HG03095 (cell line): ENCODE results near the gene MS4A4A.
A peak's percentile ranks its signal among the peaks of the same experiment; 100 is the strongest.
"Not testable (repeated sequence)": the region's sequence is repeated elsewhere in the genome, so short reads cannot be mapped to it uniquely, and the experiment has no call there.

Experiments
- ATAC-seq: cut with Tn5 transposase; IDR thresholded peaks from one replicate; pipeline ENCODE4 v1.9.1; 2021; ENCODE audit warnings: moderate library complexity; ENCODE audit not compliant: unreplicated experiment

MS4A4A gene

GRCh38 chr11:60301178-60301577 lies 20.7 kb downstream of the MS4A4A start:
- no peak for ATAC-seq

DNA sequence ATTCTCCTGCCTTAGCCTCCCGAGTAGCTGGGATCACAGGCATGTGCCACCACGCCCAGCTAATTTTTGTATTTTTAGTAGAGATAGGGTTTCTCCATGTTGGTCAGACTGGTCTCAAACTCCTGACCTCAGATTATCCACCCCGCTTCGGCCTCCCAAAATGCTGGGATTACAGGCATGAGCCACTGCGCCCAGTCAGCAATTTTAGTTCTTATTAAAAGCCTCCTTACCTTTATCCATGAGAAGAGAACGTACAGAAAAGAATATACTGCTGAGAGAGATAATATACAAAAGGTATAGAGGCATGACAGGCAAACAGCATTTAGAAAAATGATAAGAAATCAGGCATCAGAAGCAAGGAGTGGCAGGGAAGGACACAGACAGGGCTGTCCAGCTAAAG lies 21.4 kb downstream of the MS4A4A start:
- not testable (repeated sequence) for ATAC-seq

DNA sequence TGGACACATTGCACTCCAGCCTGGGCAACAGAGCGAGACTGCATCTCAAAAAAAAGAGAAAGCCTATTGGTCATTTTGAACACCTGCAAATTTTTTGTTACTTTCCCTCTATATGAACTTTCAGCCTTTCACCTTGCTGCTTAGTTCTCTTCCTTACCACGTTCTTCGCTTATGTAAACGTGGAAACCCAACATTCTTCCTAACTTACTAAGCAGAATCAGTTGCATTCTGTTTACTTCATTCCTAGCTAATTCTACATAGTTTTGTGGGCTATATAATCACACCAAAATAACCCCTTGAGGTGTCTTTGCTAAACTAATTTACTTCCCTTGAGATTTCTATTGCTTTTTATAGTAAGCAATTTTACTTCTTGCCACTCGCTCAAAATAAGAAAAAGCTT lies 23.2 kb downstream of the MS4A4A start:
- ATAC-seq, result no peak

GRCh38 chr11:60305906-60306619 lies 25.6 kb downstream of the MS4A4A start:
- ATAC-seq, result no peak

- no peak for ATAC-seq
These were observed 27.2 kb downstream of the MS4A4A start for GRCh38 chr11:60307507-60308195.

DNA sequence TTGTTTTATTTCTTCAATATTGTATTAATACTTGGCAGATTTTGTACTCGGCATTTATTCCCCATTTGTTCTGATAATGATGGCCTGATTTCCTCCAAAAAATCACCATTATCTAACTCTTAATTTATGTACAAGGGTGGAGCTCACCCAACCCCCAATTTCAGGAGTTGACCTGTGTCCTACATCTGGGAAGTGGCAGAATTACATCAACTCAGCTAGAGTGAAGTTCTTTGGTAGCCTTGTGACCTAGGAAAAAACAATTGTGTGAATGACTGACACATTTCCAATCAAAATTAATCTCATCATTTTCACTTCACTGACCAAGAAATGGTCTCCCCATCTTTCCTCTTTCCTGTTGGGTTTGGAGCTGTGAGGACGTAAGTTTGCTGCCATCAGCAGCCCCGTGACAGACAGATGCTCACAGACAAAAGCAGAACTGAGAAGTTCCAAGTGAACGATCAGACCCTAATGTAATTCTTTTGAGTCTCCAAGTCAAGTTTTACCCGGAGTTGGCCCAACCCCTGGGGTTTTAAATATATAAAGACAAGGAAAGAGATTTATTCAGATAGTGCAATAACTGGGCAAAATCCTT lies 30.0 kb downstream of the MS4A4A start:
- peak; percentile 69 for ATAC-seq

DNA sequence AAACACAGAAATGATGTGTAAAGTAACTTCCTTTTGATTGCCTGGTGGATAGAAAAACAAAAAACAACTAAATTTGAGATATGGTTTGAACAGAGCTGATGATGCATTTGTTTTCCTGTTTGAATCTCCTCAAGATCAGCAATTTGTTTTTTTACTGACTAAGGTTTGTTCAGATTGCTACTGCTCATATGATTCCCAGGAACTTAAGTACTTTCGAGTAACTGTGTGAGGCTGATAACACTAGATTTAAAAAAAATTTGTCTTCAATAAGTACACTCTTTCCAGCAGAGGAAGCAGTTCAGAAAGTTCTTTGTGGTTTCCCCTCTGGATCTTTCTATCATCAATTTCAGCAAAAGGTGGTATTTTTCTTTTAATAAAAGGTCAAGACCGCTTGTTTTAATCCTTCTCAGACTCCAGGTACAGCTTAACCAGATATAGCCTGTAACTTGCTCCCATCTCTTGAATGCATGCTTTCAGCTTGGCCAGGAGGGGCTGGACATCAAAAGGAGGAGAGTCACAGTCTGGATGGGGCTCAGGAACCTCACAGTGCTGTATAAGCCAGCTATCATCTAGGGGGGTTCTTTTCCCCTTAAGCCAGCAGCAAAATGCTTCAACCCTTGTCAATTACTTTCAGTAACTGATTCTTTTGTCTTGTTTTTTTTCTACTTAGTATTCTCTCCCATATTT lies 34.3 kb downstream of the MS4A4A start:
- no peak for ATAC-seq

GRCh38 chr11:60315871-60316270 lies 35.4 kb downstream of the MS4A4A start:
- ATAC-seq, result no peak

DNA sequence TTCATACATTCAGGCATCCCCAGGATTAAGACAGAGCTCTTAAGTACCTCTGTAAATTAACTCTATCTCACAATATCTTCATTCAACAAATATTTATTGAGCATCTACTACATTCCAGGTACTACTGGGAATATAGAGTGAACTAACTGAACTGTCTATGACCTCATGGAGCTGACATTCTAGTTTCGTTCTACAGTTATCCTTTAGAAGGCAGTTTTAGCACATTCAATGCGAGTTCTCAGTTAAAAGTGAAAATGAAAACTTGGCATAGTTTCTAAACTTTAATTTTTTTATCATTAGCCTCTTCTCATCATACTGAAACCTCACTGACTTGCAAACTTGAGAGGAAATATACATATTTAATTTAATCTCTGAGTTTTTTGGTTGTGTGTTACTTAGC lies 35.9 kb downstream of the MS4A4A start:
- ATAC-seq, result no peak

GRCh38 chr11:60318726-60319125 lies 38.3 kb downstream of the MS4A4A start:
- no peak for ATAC-seq

GRCh38 chr11:60321051-60321450 lies 40.6 kb downstream of the MS4A4A start:
- no peak for ATAC-seq

DNA sequence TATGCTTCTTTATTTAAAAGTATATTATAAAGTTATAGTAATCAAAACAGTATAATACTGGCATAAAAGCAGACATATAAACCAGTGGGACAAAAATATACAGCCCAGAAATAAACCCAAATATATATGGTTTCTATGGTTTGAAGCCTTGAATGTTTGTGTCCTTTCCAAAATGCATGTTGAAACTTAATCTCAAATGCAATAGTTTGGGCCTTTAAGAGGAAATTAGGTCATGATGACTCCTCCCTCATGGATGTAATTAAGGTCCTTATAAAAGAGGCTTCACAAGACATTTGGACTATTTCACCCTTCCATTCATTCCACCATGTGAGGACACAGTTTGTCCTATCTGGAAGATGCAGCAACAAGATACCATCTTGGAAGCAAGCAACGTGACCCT lies 46.5 kb downstream of the MS4A4A start, which contains the start of gene MS4A6E:
TSS of gene MS4A6E (plus strand) at position 301 of the 400 bp plus-strand sequence. CDS start 7,641 bp downstream, outside the sequence.
- ATAC-seq, result no peak

GRCh38 chr11:60328460-60328859 lies 48.0 kb downstream of the MS4A4A start:
- ATAC-seq, result no peak

- ATAC-seq, result no peak
These were observed 52.4 kb downstream of the MS4A4A start for GRCh38 chr11:60332846-60333245.

DNA sequence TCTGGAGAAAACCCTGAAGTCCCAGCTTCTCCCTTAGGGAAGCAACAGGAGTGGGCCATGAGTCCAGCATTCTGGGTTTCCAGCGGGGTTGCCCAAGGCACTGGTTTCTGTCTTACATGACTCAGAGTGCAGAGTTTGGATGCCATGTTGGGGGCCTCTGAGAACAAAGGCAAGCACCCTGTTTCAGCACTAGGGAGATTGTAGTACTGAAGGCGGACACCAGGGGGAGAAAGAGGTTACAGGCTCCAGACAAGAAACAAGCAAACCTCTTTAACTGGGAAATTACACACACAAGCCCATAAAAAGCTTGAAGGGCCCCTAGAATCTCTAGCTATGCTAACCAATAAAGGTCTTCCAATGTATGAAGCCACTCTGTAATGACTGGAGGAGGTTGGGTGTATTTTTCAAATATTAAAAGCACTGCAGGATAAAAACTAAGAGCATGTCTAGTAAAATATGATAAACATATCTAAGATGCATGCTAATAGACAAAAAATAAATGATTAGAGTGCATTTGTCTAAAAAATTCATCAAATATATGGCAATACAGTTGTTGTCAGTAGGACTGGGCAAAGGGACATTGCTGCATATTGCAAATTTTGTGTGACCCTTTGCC lies 53.6 kb downstream of the MS4A4A start:
- peak; percentile 57 for ATAC-seq

DNA sequence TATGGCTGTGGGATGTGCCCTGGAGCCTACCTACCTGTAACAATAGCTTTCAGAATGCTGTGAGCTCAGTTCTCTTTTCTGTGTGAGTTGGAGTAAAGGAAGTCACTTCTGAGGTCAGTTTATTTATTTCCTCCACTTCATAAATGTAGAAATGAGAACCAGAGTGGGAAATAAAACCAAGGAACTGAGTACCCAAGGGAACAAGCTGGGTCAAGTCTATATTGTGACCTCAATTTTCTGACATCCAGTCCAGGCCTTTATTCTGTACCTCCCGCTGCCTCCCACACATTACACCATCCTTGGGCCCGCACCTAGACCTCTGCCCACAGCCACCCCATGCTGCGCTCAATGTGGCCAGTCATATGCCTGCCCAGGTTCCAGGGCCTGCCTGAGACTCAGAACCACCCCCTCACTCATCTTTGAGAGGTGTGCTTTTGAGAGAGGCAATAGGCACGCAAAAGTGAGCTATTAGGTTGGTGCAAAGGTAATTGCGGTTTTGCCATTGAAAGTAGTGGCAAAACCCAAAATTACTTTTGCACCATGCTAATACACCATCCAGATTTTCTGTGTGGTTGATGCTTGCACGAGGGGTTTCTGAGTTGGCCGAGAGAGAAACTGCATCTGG lies 56.4 kb downstream of the MS4A4A start:
- no peak for ATAC-seq

- ATAC-seq, result no peak
These were observed 57.6 kb downstream of the MS4A4A start for GRCh38 chr11:60338053-60338452.

GRCh38 chr11:60339356-60339755 lies 58.9 kb downstream of the MS4A4A start:
- no peak for ATAC-seq

DNA sequence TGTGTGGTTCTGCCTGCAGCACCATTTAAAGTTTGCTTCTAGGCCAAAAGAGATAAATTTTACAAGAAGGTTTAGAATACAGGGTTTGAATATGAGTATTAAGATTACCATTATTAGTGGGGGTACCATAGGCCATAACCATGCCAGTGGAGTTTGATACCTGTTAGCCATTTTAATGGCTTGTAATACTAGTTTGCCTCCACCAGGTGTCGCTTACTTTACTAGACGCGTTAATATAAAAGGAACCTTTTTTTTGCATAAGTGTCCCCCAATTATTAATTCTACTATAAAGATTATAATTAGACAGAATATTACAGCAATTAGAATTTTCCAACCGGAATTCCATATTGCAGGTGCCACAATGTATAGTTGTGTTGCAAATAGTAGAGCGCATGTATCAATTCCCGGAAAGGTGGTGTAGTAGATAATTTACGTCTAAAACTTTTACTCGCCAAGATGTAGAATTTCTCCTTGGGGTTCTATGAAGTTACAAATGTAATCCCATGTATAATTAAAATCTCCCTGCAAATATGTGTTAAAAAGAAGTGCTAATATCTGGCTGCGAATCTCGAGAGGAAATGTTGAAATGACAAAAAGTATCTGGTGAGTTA lies 62.7 kb downstream of the MS4A4A start:
- no peak for ATAC-seq

- no peak for ATAC-seq
These were observed 63.7 kb downstream of the MS4A4A start for GRCh38 chr11:60344146-60344545.
